ENCODE measurements around the gene SIK3. TPM values are rescaled to one million over a fixed set of nuclear protein-coding genes. Genes with fewer than 3 reads are reported as not detected.

The SIK3 gene
- total RNA-seq, 1 donor from 2014 or later = 40.0 TPM

DNA sequence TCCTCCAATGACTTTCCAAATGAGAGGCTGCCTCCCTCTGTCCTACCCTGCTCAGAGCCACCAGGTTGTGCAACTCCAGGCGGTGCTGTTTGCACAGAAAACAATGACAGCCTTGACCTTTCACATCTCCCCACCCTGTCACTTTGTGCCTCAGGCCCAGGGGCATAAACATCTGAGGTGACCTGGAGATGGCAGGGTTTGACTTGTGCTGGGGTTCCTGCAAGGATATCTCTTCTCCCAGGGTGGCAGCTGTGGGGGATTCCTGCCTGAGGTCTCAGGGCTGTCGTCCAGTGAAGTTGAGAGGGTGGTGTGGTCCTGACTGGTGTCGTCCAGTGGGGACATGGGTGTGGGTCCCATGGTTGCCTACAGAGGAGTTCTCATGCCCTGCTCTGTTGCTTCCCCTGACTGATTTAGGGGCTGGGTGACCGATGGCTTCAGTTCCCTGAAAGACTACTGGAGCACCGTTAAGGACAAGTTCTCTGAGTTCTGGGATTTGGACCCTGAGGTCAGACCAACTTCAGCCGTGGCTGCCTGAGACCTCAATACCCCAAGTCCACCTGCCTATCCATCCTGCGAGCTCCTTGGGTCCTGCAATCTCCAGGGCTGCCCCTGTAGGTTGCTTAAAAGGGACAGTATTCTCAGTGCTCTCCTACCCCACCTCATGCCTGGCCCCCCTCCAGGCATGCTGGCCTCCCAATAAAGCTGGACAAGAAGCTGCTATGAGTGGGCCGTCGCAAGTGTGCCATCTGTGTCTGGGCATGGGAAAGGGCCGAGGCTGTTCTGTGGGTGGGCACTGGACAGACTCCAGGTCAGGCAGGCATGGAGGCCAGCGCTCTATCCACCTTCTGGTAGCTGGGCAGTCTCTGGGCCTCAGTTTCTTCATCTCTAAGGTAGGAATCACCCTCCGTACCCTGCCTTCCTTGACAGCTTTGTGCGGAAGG is 265.6 kb downstream of the SIK3 start:
- intact Hi-C loops (cut with micrococcal nuclease) = no loop called here

DNA sequence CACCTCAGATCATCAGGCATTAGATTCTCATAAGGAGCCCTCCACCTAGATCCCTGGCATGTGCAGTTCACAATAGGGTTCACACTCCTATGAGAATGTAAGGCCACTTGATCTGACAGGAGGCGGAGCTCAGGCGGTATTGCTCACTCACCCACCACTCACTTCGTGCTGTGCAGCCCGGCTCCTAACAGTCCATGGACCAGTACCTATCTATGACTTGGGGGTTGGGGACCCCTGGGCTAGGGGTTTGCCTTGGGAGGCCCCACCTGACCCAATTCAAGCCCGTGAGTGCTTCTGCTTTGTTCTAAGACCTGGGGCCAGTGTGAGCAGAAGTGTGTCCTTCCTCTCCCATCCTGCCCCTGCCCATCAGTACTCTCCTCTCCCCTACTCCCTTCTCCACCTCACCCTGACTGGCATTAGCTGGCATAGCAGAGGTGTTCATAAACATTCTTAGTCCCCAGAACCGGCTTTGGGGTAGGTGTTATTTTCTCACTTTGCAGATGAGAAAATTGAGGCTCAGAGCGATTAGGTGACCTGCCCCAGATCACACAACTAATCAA is 266.4 kb downstream of the SIK3 start:
- intact Hi-C loops (cut with micrococcal nuclease) = no loop called here

DNA sequence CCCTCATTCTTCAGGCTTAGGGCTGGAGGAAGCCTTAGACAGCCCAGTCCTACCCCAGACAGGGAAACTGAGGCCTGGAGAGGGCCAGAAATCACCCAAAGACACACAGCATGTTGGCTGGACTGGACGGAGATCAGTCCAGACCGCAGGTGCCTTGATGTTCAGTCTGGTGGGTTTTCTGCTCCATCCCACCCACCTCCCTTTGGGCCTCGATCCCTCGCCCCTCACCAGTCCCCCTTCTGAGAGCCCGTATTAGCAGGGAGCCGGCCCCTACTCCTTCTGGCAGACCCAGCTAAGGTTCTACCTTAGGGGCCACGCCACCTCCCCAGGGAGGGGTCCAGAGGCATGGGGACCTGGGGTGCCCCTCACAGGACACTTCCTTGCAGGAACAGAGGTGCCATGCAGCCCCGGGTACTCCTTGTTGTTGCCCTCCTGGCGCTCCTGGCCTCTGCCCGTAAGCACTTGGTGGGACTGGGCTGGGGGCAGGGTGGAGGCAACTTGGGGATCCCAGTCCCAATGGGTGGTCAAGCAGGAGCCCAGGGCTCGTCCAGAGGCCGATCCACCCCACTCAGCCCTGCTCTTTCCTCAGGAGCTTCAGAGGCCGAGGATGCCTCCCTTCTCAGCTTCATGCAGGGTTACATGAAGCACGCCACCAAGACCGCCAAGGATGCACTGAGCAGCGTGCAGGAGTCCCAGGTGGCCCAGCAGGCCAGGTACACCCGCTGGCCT is 267.9 kb downstream of the SIK3 start:
- intact Hi-C loops (cut with micrococcal nuclease) = no loop called here

DNA sequence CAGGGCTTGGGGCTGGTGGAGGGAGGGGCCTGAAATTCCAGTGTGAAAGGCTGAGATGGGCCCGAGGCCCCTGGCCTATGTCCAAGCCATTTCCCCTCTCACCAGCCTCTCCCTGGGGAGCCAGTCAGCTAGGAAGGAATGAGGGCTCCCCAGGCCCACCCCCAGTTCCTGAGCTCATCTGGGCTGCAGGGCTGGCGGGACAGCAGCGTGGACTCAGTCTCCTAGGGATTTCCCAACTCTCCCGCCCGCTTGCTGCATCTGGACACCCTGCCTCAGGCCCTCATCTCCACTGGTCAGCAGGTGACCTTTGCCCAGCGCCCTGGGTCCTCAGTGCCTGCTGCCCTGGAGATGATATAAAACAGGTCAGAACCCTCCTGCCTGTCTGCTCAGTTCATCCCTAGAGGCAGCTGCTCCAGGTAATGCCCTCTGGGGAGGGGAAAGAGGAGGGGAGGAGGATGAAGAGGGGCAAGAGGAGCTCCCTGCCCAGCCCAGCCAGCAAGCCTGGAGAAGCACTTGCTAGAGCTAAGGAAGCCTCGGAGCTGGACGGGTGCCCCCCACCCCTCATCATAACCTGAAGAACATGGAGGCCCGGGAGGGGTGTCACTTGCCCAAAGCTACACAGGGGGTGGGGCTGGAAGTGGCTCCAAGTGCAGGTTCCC is 268.6 kb downstream of the SIK3 start, which contains the start of gene APOC3:
Gene APOC3, plus strand, starts transcription at position 383 of the 659 bp plus-strand sequence. CDS start 676 bp downstream, outside the sequence.
- intact Hi-C loops (cut with micrococcal nuclease) = no loop called here

DNA sequence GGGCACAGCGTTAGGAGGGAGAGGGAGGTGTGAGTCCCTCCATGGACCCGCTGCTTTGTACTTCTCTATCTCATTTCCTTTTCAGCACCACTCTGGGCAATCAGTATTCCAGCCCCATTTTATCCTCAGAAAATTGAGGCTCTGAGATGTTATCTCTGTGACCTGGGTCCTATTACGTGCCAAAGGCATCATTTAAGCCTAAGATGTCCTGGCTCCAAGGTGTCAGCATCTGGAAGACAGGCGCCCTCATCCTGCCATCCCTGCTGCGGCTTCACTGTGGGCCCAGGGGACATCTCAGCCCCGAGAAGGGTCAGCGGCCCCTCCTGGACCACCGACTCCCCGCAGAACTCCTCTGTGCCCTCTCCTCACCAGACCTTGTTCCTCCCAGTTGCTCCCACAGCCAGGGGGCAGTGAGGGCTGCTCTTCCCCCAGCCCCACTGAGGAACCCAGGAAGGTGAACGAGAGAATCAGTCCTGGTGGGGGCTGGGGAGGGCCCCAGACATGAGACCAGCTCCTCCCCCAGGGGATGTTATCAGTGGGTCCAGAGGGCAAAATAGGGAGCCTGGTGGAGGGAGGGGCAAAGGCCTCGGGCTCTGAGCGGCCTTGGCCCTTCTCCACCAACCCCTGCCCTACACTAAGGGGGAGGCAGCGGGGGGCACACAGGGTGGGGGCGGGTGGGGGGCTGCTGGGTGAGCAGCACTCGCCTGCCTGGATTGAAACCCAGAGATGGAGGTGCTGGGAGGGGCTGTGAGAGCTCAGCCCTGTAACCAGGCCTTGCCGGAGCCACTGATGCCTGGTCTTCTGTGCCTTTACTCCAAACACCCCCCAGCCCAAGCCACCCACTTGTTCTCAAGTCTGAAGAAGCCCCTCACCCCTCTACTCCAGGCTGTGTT is 269.4 kb downstream of the SIK3 start:
- intact Hi-C loops (cut with micrococcal nuclease) = no loop called here

DNA sequence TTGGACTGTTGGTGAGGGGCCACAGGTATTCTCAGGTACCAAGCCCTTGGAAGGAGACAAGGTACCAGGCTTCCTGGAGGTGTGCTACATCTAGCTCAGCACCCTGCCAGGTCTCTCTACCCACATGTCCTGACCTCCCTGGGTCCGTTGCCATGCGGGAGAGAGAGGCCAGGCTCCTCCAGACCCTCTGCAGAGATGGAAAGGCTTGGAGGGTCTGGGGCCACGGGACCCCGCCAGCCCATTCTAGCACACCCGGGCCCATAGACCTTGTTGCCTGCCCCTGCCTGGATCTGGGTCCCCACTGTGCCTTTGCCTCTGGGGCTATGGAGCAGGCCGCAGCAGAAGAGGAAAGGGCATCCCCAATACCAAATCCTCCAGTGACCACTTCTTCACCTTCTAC is 270.8 kb downstream of the SIK3 start:
- intact Hi-C loops (cut with micrococcal nuclease) = no loop called here

DNA sequence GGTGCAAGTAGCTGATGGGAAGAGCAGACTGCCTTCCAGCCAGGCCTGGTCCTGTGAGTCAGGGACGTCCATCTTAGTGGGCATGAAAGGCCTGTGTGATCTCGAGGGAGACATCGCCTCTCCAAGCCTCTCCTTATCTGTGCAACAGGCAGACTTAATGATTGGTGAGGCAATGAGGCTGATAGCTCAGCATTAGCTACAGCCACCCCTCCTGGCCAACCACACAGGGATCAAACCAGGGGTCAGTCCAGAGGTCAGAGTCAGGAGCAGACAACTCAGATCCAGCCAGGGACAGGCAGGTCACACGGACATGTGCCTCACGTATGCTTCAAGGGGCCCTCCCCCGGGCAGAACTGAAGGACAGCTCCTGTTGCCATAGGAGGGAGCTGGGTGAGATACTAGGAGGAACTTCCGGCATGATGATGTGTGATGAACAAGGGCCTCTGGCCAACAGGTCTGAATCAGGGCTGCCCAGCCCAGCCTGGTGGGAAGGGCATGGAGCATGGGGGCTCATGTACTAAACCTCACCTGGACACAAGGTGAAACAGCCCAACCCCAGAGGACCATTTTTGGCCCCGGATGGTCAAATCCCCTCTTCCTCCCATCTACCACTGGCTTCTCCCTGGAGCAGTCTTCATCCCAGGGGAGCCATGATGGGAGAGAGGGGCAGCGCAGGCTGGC is 271.3 kb downstream of the SIK3 start:
- intact Hi-C loops (cut with micrococcal nuclease) = no loop called here

DNA sequence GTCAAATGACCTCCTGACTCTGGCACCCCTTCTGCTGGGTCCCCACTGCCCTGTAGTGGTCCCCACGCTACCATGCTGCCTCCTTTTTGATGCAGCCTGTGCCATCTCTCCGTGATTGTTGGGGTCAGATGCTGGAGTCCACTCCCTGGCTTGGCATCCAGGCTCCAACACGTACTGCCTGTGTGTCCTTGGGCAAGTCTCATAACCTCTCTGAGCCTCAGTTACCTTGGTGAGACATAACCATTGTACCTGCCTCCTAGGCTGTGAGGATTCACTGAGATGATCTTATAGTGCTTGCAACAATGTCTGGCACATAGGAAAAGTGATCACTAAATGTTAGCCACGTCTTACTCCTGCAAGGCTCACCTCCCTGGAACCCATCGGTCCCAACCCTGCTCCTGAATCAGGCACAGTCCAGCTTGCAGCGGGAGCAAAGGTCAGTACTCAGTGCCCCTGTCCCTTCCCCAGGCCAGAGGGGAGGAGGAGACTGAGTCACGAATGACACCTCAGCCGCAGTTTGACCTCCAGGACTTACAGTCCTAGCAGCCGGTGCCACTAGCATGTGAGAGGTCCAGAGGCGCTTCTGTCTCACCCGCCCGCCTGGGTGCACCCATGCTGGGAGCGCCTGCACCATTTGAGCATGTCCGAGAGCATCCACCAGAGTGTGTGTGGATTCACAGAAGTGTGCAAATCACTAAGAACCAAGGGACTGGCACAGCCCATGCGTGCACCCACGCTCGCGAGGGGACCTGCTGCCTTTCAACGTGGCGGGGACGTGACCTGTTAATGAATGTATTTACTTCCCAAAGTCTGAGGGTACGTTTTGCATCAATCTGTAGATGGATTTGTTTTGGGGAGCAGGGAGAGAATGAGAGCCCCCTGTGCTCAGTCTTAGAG is 272.1 kb downstream of the SIK3 start:
- intact Hi-C loops (cut with micrococcal nuclease) = no loop called here

DNA sequence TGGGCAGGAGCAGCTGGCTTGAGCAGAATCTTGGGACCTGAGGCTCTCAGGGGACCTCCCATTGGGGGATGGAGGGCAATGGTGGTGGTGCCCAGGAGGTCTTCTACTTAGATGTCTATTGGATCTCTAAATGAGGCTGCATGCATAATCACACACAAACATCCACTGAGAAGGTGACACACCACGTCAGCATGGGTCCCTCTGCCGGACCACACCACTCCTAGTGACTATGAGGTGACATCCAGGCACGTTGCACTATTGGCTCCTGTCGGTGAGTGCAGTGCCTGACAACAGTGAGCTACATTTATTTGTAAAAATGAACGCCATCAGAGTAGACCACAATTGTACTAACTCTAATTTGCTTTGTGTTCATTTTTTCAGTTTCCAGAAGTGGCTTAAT is 272.8 kb downstream of the SIK3 start:
- intact Hi-C loops (cut with micrococcal nuclease) = no loop called here

DNA sequence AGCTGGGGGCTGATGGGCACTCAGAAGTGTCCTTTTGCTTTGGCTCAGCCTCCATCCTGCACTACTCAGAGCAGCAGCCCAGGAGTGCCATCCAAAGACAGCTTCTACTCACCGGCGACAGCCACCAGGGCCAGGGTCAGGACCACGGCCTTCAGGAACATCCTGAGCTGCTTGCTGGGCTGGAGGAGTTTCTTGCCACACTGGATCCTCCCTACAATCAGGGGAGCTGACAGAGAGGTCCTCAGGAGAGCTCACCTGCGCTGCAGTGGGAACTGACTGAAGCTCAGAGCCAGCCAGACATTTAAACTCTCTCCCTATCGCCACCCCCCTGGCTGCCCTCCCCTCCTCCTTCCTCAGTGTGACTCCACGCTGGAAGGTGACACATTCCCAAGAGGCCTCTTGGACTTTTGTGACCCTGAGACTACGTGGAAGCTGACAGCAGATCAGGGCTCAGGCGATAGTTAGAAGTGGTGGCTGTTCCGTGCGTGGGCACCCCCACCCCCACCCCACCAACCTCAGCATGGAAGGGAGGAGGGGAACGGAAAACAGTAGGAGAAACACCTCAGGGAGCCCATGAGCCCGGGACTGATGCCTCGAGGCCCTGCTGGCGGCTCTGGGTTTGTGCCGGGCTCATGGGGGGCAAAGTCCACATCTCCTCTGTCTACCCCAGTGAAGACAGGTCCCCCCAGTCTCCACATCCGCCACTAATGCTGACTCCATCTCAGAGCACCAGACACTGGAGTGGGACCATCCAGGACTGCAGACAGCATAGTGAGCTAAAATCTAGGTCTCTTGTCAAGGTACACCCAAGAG is 275.0 kb downstream of the SIK3 start, which contains the start of gene APOA4:
Gene APOA4, minus strand, starts transcription at position 274 of the 813 bp plus-strand sequence. Its CDS starts 113 bp downstream, at position 161.
- intact Hi-C loops (cut with micrococcal nuclease) = no loop called here

DNA sequence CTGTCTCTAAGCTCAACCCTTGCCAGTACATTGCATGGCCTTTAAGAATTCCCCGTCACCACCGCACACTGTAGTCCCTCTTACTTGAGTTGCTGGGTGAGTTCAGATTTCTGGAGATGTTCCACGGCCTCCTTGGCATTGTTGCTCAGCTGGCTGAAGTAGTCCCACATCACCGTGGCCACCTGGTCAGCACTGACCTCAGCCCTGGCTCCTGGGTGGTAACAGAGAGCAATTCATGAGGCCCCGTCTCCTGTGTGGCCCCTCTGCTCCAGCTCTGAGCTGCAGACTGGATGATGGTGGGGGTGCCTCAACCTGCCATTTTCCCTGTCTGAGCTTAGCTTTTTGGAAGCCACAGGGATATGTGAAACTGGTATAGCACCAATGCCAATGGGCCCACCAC is 275.7 kb downstream of the SIK3 start:
- intact Hi-C loops (cut with micrococcal nuclease) = no loop called here

DNA sequence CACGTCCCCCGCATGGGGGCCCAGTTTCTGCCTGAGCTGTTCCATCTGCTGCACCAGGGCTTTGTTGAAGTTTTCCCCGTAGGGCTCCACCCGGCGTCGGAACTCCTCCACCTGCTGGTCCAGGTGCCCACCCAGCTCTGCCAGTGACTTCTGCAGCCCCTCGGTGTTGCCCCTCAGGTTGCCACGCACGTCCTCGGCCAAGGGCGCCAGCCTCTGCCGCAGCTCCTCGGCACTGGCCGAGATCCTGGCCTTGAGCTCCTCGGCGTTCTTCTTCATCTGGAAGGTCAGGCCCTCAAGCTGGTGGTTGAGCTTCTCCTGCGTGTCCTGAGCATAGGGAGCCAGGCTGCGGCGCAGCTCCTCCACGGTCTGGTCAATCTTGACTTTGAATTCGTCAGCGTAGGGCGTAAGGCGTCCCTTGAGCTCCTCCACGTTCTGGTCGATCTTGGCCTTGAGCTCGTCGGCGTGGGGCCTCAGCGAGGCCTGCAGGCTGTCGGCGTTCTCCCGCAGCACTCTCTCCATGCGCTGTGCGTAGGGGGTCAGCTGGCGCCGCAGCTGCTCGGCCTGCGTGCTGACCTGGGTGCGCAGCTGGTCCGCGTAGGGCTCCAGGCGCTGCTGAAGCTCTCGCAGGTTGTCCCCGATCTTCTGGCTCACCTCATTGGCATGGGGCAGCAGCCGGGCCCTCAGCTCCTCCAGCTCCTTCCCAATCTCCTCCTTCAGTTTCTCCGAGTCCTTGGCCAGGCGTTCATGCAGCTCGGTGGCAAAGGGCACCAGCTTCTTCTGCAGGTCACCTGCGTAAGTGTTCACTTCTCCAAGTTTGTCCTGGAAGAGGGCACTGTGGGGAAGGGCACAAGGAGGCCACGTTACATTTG is 276.9 kb downstream of the SIK3 start:
- intact Hi-C loops (cut with micrococcal nuclease) = no loop called here

DNA sequence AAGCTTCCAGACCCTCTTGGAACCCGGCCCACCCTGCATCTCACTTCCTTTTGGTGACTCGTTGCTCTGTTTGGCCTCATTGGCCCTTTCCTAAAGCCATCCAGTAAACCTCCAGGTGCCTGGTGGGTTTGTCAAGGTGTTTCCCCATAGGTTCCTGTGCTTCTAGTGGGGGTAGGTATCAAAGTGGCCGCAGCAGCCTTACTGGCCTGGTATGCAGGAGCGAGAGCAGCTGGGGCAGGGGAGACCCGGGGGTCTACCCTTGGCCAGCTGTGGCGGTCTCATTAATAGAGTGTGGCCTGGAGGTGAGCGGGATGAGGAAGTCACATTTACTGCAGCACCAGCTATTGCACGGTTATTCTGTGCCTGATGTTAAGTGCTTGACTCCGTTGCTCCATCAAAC is 279.2 kb downstream of the SIK3 start:
- intact Hi-C loops (cut with micrococcal nuclease) = no loop called here

DNA sequence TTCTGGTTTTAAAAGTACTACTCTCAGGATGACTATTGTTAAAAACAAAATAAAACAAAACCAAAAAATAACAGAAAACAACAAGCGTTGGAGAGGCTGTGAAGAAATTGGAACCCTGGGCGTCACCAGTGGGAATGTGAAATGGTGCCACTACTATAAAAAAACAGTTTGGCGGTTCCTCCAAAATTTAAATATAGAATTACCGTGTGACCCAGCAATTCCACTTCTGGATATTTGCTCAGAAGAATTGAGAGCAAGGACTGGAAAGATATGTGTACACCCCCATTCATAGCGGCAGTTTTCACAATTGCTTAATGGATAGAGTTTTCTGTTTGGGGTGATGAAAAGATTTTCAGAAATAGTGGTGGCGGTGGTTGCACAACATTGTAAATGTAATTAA is 283.7 kb downstream of the SIK3 start:
- intact Hi-C loops (cut with micrococcal nuclease) = no loop called here

DNA sequence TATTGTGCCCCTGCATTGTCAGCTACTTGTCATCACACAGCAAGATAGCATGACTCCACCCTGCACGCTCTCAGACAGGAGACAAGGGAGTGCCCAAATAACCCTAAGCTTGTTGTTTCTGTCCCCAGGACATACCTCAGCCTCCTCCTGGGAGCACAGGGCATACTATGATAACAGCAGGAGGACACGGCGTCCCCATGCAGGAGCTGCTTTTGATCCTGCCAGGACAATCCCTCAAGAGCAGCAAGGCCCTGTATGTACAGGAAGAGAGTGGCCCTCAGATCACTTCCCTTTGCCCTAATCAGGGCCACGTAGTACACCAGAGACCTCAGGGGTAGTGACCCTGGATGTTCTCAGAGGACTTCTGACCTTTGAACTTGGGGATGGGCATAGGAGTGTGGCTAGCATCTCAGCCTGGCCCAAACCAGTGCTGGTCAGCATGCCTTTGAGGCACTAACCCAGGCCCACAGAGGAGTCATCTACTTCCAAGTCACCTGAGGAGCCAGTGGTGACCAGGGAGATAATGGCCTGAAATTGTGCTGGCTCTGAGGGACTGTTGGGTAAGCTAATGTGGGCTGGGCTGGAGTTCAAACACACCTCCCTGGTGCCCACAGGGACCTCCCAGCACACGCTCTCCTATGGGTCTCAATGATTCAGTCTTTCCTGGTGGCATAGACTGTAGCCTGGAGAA is 284.3 kb downstream of the SIK3 start:
- intact Hi-C loops (cut with micrococcal nuclease) = no loop called here

DNA sequence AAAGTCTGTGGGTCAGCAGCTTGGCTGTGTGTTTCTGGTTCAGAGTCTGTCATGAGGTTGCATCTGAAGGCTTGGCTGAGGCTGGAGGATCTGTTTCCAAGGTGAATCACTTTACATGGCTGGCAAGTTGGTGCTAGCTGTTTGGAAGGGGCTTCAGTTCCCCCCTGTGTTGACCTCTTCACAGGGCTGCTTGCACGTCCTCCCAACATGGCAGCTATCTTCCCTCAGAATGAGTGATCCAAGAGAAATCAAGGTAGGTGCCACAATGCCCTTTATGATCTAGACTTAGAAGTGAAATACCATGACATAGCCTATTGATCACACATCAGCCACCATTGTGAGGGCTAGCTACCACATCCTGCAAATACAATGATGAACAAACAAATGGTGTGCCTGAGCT is 285.1 kb downstream of the SIK3 start:
- intact Hi-C loops (cut with micrococcal nuclease) = no loop called here

All from T-helper 1 cell treated with Interleukin-12 subunit alpha and Interleukin-12 subunit beta and Interleukin-4 antibody, amounts not matched to agents 30 ng/mL and 1 ng/mL, for 36 hours (primary cell).